Mucosa of descending colon (tissue), 3 donors: ENCODE data around the gene PDCL3. TPM values are rescaled to one million over a fixed set of nuclear protein-coding genes. Genes with fewer than 3 reads are reported as not detected.

Experiments
- ATAC-seq: fragments of 200-7000 bp; cut with Tn5 transposase; one replicate; pipeline ENCODE4 v1.9.1; 2020; ENCODE audit warnings: mild to moderate bottlenecking, moderate library complexity
- DNase-seq, 3 donors: peaks; one replicate each; pipeline ENCODE4 v3.0.0-alpha.2; 2020
- H3K36me3 ChIP-seq: fragments of 200-600 bp; one replicate; pipeline ENCODE4 v1.8.0; 2021; ENCODE audit warnings: low read depth, mild to moderate bottlenecking
- H3K4me1 ChIP-seq: fragments of 200-600 bp; one replicate; pipeline ENCODE4 v1.8.0; 2021; ENCODE audit warnings: low read depth, mild to moderate bottlenecking
- H3K4me3 ChIP-seq: fragments of 200-600 bp; one replicate; pipeline ENCODE4 v1.8.0; 2021; ENCODE audit warnings: mild to moderate bottlenecking
- H3K9me3 ChIP-seq: fragments of 200-600 bp; one replicate; pipeline ENCODE4 v1.8.0; 2021; ENCODE audit warnings: mild to moderate bottlenecking
- intact Hi-C, 2 donors: fragments of 100-400 bp; cut with DNase I in 1 of 2; cut with micrococcal nuclease in 1 of 2; formaldehyde crosslinking; loops; one replicate each; pipeline versions ENCODE4 v1.11.0 to v1.11.1; 2022; cut with DNase I, micrococcal nuclease
- total RNA-seq, 3 donors: library from RNA; stranded (reverse); fragmentation: NEBNext Ultra II Directional in 2 of 3; extraction: Animal tissue kit (Norgen Biotek cat#: 25700) in 2 of 3; gene quantifications; one replicate each; pipeline versions ENCODE4 v1.2.1 to v1.2.4, GENCODE V29; 2021 to 2023
- TF ChIP-seq, protein P1 (sequence below): fragments of 200-600 bp; IDR thresholded peaks from one replicate; pipeline ENCODE4 v1.8.0; 2022; ENCODE audit warnings: antibody characterized with exemption, mild to moderate bottlenecking
- donor health status: DM: no; HTN: no; CAD: no; lungs with moderate emphysema.
- donor health status: DM: no; HTN: no; CAD: no.
- donor health status: DM: no; HTN: yes; CAD: no.

Gene PDCL3
- total RNA-seq, 3 donors from 2014 or later: 17.9 to 31.6 (median 20.1) TPM

DNA sequence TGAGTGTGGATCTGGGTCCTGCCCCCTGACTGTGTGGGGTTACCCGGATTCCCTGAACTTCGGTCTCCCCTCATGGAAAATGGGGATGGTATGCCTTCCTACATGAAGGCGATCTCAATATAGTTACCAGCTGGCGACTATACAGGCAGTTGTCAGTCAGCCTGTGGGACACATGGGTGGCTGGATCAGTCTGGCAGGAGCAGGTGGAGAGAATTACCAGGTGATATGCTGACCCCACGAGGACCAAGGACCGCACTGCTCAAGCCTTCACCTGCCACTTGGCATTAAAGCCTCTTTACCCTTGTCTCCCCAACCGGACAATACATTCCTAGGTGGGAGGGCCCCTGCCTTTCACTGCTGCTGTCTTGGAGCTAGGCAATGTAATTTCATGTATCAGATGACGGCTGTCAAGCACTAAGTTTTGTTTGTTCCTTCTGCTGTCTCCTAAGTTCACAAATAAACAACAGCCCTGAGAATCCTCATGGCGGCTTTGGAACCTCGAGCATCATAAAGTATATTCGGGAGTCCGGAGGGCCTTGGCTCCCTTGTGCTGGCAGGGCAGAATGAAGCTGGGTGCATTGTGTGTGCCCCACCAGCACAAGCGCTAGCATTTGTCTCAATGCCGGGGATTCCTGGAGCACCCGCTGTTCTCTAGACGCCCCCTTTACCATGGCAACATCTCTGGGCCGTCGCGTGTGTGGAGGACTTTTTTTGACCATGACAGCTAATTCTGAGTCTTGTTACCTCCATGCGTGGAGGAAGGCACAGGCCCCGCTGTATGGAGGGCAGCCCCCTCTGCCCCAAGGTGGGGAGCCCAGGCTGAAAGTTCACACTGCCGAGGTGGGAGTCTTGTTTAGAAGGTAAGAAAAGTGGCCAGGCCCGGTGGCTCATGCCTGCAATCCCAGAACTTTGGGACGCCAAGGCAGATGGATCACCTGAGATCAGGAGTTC is 48.6 kb downstream of the PDCL3 start:
- TF ChIP-seq, protein P1, sequence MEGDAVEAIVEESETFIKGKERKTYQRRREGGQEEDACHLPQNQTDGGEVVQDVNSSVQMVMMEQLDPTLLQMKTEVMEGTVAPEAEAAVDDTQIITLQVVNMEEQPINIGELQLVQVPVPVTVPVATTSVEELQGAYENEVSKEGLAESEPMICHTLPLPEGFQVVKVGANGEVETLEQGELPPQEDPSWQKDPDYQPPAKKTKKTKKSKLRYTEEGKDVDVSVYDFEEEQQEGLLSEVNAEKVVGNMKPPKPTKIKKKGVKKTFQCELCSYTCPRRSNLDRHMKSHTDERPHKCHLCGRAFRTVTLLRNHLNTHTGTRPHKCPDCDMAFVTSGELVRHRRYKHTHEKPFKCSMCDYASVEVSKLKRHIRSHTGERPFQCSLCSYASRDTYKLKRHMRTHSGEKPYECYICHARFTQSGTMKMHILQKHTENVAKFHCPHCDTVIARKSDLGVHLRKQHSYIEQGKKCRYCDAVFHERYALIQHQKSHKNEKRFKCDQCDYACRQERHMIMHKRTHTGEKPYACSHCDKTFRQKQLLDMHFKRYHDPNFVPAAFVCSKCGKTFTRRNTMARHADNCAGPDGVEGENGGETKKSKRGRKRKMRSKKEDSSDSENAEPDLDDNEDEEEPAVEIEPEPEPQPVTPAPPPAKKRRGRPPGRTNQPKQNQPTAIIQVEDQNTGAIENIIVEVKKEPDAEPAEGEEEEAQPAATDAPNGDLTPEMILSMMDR: no peak
- intact Hi-C loops: loop anchor here in 1 of 2 donors (5.0 kb wide), 1 partner anchor 371 kb away; no protein-coding TSS in a partner anchor
- H3K4me3 ChIP-seq: no peak overlapping the region
- DNase-seq (no peak), ATAC-seq (no peak)
- no peaks in the 10 kb centered on the region for H3K4me1 ChIP-seq
- no peaks in the 10 kb centered on the region for H3K9me3 ChIP-seq
- H3K36me3 ChIP-seq: no peaks in the 10 kb centered on the region

DNA sequence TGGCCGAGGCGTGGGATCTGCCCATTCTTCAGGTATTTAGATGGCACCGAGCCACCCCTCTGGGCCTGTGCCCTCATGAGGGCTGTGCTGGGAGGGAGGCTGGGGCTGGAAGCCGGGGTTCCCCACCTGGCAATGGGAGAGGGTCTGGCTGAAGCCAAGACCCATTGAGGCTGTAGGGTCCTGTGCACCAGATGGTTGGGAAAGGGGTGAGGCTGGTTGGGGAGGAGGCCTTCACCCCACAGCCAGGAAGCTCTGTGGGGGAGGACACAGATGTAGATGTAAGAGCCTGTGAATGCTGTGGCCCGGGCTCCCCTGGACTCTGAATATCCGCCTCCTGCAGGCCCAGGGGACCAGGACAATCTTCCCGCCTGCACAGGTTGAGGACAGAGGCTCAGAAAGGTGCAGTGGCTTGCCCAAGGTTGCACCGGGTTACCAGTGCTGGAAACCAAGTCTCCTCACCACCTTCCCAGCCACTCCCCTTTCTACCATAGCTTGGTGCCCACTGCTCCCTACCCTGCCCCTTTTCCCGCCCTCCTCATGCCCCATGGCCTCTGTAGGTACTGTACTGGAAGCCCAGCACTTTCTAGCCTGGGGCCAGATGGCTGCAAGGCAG is 49.7 kb downstream of the PDCL3 start:
- H3K4me3 ChIP-seq: no peak overlapping the region
- H3K9me3 ChIP-seq: no peaks in the 10 kb centered on the region
- intact Hi-C loops: loop anchor here in 1 of 2 donors (5.0 kb wide), 1 partner anchor 370 kb away; no protein-coding TSS in a partner anchor
- ATAC-seq (no peak), DNase-seq (no peak)
- H3K4me1 ChIP-seq: no peaks in the 10 kb centered on the region
- H3K36me3 ChIP-seq: no peaks in the 10 kb centered on the region
- TF ChIP-seq, protein P1: no peak

DNA sequence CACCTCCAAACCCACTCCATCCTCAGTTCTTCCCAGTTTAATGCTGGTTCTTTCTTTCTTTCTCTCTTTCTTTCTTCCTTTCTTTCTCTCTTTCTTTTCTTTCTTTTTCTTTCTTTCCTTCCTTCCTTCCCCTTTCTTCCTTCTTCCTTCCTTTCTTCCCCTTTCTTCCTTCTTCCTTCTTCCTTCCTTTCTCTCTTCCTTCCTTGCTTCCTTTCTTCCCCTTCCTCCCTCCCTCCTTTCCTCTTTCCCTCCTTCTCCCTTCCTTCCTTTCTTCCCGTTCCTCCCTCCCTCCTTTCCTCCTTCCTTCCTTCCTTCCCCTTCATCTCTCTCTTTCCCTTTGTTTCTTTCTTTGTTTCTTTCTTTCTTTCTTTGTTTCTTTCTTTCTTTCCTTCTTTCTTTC is 50.9 kb downstream of the PDCL3 start:
- intact Hi-C loops: loop anchor here in 1 of 2 donors (5.0 kb wide), 1 partner anchor 369 kb away; no protein-coding TSS in a partner anchor
- ATAC-seq (no peak), DNase-seq (no peak)
- Histone ChIP-seq H3K36me3 (no peaks in the 10 kb centered on the region), H3K9me3 (no peaks in the 10 kb centered on the region), H3K4me1 (no peaks in the 10 kb centered on the region), H3K4me3 (no peak overlapping the region)
- TF ChIP-seq, protein P1: no peak

DNA sequence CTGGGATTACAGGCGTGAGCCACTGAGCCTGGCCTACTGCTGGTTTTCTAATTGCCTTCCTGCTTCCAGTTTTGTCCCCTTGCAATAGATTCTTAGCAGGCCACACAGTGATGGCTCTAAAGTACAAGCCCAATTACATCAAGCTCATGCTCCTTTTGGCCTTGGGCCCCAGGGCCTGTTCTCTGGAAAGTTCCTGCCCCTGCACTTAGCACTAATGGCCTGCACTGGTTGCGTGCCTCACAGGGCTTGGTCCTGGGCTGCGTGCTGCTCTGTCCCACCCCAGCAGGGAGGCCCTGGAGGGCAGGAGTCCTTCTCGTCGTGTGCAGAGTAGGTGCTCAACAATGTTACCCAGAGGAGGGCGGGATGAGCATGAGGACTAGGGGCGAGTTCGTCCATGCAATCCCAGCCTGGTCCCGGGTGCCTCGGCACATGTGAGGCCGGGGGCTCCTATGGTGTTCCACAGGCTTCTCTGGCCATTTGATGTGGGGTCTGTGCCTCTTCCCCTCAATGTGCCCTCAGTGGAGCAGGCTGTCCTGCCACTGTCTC is 51.7 kb downstream of the PDCL3 start:
- Histone ChIP-seq H3K9me3 (no peaks in the 10 kb centered on the region), H3K36me3 (no peaks in the 10 kb centered on the region), H3K4me1 (no peaks in the 10 kb centered on the region), H3K4me3 (no peak overlapping the region)
- ATAC-seq (no peak), DNase-seq (no peak)
- TF ChIP-seq, protein P1: no peak
- intact Hi-C loops: loop anchor here in 1 of 2 donors (5.0 kb wide), 1 partner anchor 368 kb away; no protein-coding TSS in a partner anchor

DNA sequence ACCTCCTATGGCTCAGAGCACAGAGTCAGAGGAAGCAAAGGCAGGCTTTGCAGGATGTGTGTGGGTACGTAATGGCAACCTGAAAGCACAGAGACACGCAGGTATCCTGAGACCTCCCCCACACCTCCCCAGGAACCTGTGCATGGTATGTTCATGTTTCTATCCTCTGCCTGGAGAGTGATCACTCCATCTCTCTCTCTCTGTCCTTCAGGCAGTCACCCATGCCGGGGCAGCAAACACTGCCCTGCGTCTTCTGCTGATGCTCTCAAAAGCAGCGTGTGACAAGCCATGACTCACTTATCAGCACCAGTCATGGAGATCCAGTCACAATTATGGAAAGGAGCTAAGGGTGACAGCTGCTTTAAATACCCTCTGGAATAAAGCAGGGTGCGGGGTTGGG is 52.7 kb downstream of the PDCL3 start:
- H3K4me1 ChIP-seq: no peaks in the 10 kb centered on the region
- no peak for ATAC-seq
- DNase-seq: no peak
- H3K36me3 ChIP-seq: no peaks in the 10 kb centered on the region
- intact Hi-C loops: no loop called here
- TF ChIP-seq, protein P1: no peak
- H3K4me3 ChIP-seq: no peak overlapping the region
- no peaks in the 10 kb centered on the region for H3K9me3 ChIP-seq
